Measurements from ENCODE around the gene ID3.
A peak's percentile ranks its signal among the peaks of the same experiment; 100 is the strongest.

The ID3 gene

DNA sequence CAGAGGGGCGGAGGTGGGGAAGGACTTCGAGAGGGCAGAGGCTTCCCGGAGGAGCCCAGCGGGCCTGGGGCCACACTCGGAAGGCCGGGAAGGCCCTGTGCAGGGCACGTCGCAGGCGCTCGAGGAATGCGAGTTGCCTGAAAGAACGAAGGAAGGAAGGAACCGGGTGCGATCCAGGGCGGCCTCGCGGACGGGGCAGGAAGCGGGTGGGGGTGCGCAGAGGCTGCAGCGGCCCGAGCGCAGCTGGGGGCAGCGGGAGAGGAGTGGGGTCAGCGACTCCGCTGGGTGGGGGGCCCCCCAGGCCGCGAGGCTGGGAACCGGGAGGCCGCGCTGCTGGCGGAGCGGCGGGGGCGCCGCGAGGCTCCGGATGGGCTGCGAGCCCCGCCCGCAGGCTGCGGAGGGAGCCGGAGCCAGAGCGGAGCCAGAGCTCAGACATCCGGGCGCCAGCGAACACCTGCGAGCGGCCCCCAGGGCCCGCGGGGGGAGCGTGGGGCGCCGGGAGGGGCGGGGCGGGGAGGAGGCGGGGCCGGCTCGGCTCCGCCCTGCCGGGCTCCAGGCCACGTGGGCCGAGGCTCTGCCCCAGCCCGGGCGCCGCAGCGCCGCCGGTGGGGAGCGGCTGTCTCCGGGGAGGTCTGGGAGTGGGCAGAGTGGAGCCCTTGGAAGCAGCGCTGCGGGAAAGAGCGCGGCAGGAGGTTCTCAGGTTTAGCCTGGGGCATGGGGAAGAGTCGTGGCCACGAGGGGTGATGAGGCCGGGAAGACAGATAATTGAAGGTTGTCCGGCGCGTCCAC lies 4.6 kb downstream of the ID3 start:
- peak overlapping the region; percentile 94 to 95 for H3K27ac ChIP-seq
- peak overlapping the region; percentile 84 for H3K4me3 ChIP-seq
- peak; percentile 94 for DNase-seq (ENCODE audit: low spot score)
- TF ChIP-seq, protein P1, sequence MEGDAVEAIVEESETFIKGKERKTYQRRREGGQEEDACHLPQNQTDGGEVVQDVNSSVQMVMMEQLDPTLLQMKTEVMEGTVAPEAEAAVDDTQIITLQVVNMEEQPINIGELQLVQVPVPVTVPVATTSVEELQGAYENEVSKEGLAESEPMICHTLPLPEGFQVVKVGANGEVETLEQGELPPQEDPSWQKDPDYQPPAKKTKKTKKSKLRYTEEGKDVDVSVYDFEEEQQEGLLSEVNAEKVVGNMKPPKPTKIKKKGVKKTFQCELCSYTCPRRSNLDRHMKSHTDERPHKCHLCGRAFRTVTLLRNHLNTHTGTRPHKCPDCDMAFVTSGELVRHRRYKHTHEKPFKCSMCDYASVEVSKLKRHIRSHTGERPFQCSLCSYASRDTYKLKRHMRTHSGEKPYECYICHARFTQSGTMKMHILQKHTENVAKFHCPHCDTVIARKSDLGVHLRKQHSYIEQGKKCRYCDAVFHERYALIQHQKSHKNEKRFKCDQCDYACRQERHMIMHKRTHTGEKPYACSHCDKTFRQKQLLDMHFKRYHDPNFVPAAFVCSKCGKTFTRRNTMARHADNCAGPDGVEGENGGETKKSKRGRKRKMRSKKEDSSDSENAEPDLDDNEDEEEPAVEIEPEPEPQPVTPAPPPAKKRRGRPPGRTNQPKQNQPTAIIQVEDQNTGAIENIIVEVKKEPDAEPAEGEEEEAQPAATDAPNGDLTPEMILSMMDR (IDR thresholded peaks at IDR 0.05) = no peak

DNA sequence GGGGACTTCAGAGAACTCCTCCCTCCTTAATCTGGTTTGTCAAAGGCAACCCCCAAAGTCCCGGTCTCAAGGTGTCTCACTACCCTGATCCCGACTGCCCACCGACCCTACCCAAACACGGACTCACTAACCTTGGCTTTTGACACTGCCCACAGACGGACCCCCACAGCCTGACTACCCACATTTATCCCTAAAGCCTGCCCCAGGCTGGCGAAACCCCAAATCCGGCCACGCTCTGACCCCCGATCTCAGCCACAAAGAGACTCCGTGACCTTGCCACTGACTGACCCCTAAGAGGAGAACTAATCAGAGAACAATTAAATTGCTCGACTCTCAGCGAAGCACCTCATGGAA lies 5.2 kb downstream of the ID3 start:
- H3K27ac ChIP-seq = peak overlapping the region; percentile 94 to 95
- peak overlapping the region; percentile 84 for H3K4me3 ChIP-seq
- TF ChIP-seq, protein P1 (IDR thresholded peaks at IDR 0.05) = no peak
- DNase-seq (ENCODE audit: low spot score) = no peak

DNA sequence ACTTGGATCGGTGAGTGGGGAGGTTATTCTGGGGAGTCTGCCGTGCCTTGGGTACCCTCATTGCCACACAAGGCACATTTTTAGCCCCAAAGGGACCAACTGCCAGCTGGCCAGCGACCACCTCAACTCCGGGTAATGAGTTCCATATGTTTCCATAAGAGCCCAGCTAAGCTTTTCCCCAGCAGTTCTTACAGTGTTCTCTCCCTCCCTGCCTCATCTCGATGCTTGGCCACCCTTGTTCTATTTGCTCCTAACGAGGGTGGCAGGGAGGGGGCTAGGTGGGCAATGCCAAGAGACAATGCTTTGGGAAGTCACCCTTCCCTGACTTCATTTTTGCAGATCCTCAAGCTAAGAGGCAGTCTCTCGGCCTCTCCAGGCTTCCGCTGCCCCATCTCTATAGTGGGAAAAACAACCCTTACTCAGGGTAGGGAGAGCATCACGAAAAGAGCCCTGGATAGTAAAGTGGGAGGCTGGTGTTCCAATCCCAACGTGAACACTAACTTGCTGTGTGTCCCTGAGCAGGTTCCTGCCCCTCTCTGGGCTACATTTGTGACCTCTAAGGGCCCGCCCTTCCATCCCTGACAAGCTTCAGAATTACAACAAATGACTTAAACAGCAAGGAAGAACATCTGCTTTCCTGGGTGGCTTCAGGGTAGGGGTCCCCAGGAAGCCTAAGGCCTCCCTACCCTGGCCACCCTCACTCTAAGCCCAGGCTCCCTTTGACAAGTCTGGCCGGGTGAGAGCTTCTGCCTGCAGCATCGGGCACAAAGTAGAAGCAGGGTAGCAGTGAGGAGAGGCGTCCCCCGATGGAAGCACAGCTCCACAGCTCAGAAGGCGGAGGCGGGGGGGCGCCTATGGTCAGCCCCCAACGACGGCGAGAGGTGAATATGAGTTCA lies 5.8 kb downstream of the ID3 start:
- TF ChIP-seq, protein P1 (IDR thresholded peaks at IDR 0.05) = no peak
- no peak for DNase-seq (ENCODE audit: low spot score)
- H3K4me3 ChIP-seq = peak overlapping the region; percentile 84
- H3K27ac ChIP-seq = peak overlapping the region; percentile 94 to 95

DNA sequence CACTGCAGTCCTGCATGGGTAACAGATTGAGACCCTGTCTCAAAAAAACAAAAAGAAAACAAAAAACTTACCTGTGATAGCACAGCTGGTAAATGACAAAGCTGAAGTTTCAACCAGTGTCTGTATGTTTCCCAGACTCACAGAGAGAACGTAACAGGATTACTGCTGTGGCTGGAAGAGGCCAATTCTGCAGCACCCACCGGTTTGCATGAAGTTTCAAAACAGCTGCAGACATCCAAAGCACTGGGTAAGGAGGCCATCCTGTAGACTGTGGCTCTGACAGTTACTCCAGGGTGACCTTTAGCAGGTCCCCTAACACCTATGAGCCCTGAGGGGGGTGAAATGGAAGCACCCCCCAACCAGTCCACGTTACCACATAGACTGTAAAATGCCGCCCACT lies 7.5 kb downstream of the ID3 start:
- no peak for DNase-seq (ENCODE audit: low spot score)
- TF ChIP-seq, protein P1 (IDR thresholded peaks at IDR 0.05) = no peak
- Histone ChIP-seq H3K4me3 (no peak overlapping the region), H3K27ac (peak overlapping the region in 1 of 2 donors; percentile 7)

DNA sequence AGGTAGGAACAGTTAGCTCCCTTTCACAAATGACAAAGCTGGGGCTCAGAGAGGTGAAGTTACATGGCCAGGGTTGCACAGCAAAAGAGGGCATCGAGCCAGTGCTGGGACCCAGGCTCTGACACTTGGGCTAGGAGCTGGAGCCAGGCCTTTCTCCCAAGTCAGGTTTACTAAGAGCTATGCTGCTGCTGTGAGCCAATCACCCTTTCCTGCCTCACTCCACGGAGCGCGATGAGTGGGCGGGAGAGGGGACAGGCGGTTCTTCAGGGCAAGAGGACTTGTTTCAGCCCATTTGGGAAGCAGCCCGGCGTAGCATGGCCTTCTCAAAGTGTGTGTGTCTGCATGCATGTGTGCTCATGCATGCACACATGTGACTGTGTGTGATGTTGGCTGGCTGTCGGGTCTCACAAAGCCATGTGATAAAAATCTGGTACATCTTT lies 10.6 kb downstream of the ID3 start:
- no peak for DNase-seq (ENCODE audit: low spot score)
- peak overlapping the region in 1 of 2 donors; percentile 4 for H3K27ac ChIP-seq
- TF ChIP-seq, protein P1 (IDR thresholded peaks at IDR 0.05) = no peak

DNA sequence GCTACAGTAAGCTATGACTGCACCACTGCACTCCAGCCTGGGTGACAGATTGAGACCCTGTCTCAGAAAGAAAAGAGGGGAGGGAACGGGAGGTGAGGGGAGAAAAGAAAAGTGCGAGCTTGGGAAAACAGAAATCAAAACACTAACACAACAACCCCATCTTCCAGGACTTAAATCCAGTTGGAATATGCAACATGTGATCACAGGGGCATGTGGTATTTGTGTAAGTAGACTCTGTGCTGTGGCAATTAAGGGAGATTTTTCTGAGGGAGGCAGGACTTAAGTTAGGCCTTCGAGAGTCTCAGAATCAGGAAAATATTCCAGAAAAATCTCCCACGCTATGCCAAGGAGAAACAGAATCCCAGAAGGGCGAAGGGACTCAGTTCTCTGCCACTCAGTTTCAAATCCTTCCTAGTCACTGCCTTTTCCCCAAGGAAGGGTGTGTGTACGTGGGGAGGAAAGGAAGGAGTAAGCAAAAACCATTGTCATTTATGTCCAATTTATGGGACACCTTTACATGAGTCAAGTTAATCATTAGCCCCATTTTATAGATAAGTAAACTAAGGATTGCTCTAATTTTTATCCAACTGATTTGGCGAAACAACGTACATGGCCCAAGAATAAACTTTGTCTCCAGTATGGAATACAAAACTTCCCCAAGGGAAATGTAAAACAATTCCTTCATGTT lies 12.3 kb downstream of the ID3 start:
- Histone ChIP-seq H3K27ac (peak overlapping the region in 1 of 2 donors; percentile 43), H3K4me3 (no peak overlapping the region)
- TF ChIP-seq, protein P1 (IDR thresholded peaks at IDR 0.05) = no peak
- no peak for DNase-seq (ENCODE audit: low spot score)

More for the DNA sequence above, 10.6 kb downstream of the ID3 start:
- H3K4me3 ChIP-seq = no peak overlapping the region

Data from coronary artery (tissue), 2 donors.